Fibroblast of pulmonary artery (primary cell): ENCODE data around the gene EDRF1.
A peak's percentile ranks its signal among the peaks of the same experiment; 100 is the strongest.

ENCODE experiments used
- DNase-seq: peaks from one replicate; pipeline ENCODE4 v3.0.0-alpha.2; 2010; ENCODE audit warnings: low read depth
- H3K4me3 ChIP-seq: replicated peaks from 2 replicates; pipeline ENCODE4 v1.5.1; 2011; ENCODE audit warnings: low read depth, mild to moderate bottlenecking, control low read depth, low read length, moderate library complexity
- CTCF ChIP-seq: IDR thresholded peaks from 2 replicates; pipeline ENCODE4 v1.5.1; 2011; ENCODE audit warnings: mild to moderate bottlenecking, control low read depth, low read length, inconsistent platforms; ENCODE audit errors: missing control alignments

Gene EDRF1

GRCh38 chr10:125812128-125812750 lies 92.7 kb downstream of the EDRF1 start:
- DNase-seq: peak; percentile 43
- no peak overlapping the region for H3K4me3 ChIP-seq
- TF ChIP-seq CTCF: no peak
